ENCODE results near the gene GRID1. TPM values are rescaled to one million over a fixed set of nuclear protein-coding genes. Genes with fewer than 3 reads are reported as not detected.

The GRID1 gene
- total RNA-seq, 4 donors from 2014 or later, result 0.03 to 2.7 (median 0.49) TPM

GRCh38 chr10:85857791-85858190, 508.8 kb downstream of the GRID1 start:
- TF ChIP-seq POLR2A (IDR thresholded peaks at IDR 0.05) (no peak), CTCF (IDR thresholded peaks at IDR 0.05) (no peak)
- H3K27ac ChIP-seq, result no peak overlapping the region
- no peaks in the 10 kb centered on the region for H3K9me3 ChIP-seq
- H3K27me3 ChIP-seq, result no peaks in the 10 kb centered on the region
- no peak overlapping the region for H3K4me3 ChIP-seq
- no peak for DNase-seq
- no peaks in the 10 kb centered on the region for H3K4me1 ChIP-seq
- intact Hi-C loops (cut with DNase I), result no loop called here
- 88 to 95% methylated on average over 2 to 3 of the region's 3 CpGs for WGBS, 2 donors
- no peaks in the 10 kb centered on the region for H3K36me3 ChIP-seq

GRCh38 chr10:85857305-85857704, 509.3 kb downstream of the GRID1 start:
- Histone ChIP-seq H3K4me1 (no peaks in the 10 kb centered on the region), H3K9me3 (no peaks in the 10 kb centered on the region), H3K27me3 (no peaks in the 10 kb centered on the region), H3K4me3 (no peak overlapping the region), H3K36me3 (no peaks in the 10 kb centered on the region), H3K27ac (no peak overlapping the region)
- DNase-seq, result no peak
- TF ChIP-seq CTCF (IDR thresholded peaks at IDR 0.05) (no peak), POLR2A (IDR thresholded peaks at IDR 0.05) (no peak)
- intact Hi-C loops (cut with DNase I), result no loop called here
- 77 to 81% methylated on average over 5 to 8 of the region's 9 CpGs for WGBS, 2 donors

- Histone ChIP-seq H3K36me3 (no peaks in the 10 kb centered on the region), H3K4me1 (no peaks in the 10 kb centered on the region), H3K27me3 (no peaks in the 10 kb centered on the region), H3K27ac (no peak overlapping the region), H3K4me3 (no peak overlapping the region), H3K9me3 (peaks cover 0 to 8% (median 0%) of the 10 kb centered on the region in 3 donors)
- TF ChIP-seq CTCF (IDR thresholded peaks at IDR 0.05) (no peak), POLR2A (IDR thresholded peaks at IDR 0.05) (no peak)
- no peak for DNase-seq
- intact Hi-C loops (cut with DNase I), result no loop called here
- WGBS, 2 donors, result 88 to 90% methylated on average over 5 to 6 of the region's 6 CpGs
Measured at GRCh38 chr10:85851934-85852333, 514.7 kb downstream of the GRID1 start.

GRCh38 chr10:85851325-85851724, 515.3 kb downstream of the GRID1 start:
- Histone ChIP-seq H3K27ac (no peak overlapping the region), H3K9me3 (peaks cover 0 to 8% (median 0%) of the 10 kb centered on the region in 3 donors), H3K4me1 (no peaks in the 10 kb centered on the region), H3K36me3 (no peaks in the 10 kb centered on the region), H3K4me3 (no peak overlapping the region), H3K27me3 (no peaks in the 10 kb centered on the region)
- intact Hi-C loops (cut with DNase I), result no loop called here
- 40 to 43% methylated on average over 2 of the region's 2 CpGs for WGBS, 2 donors
- TF ChIP-seq CTCF (IDR thresholded peaks at IDR 0.05) (no peak), POLR2A (IDR thresholded peaks at IDR 0.05) (no peak)
- DNase-seq, result no peak

- Histone ChIP-seq H3K36me3 (no peaks in the 10 kb centered on the region), H3K4me1 (no peaks in the 10 kb centered on the region), H3K9me3 (peaks cover 0 to 8% (median 0%) of the 10 kb centered on the region in 3 donors), H3K27ac (no peak overlapping the region), H3K27me3 (no peaks in the 10 kb centered on the region), H3K4me3 (no peak overlapping the region)
- intact Hi-C loops (cut with DNase I), result no loop called here
- no peak for DNase-seq
- WGBS, 2 donors, result 88 to 95% methylated on average over 3 of the region's 3 CpGs
- no peak for TF ChIP-seq CTCF (IDR thresholded peaks at IDR 0.05)
- TF ChIP-seq POLR2A (IDR thresholded peaks at IDR 0.05), result no peak
Measured at GRCh38 chr10:85850736-85851135, 515.9 kb downstream of the GRID1 start.

Data from esophagus squamous epithelium (tissue), 5 donors.